Spleen (tissue), 13 donors: ENCODE measurements around the gene DCAKD. TPM values are rescaled to one million over a fixed set of nuclear protein-coding genes. Genes with fewer than 3 reads are reported as not detected.

Source experiments
- DNase-seq: peaks from one replicate; pipeline ENCODE4 v3.0.0-alpha.2; 2020
- H3K27ac ChIP-seq, 8 donors: fragments of 200-600 bp; sonication (generic) in 7 of 8; 1 replicate in 4 of 8; 2 replicates in 4 of 8; pipeline versions ENCODE4 v1.5.0 to v1.8.0; 2016 to 2021; ENCODE audit warnings: inconsistent platforms in 4 of 8, mild to moderate bottlenecking in 4 of 8, moderate library complexity in 1 of 8
- H3K27me3 ChIP-seq, 7 donors: fragments of 200-600 bp; sonication (generic) in 6 of 7; replicated peaks in 1 of 7; 1 replicate in 4 of 7; 2 replicates in 3 of 7; pipeline versions ENCODE4 v1.5.0 to v1.8.0; 2016 to 2021; ENCODE audit warnings: inconsistent platforms in 3 of 7, mild to moderate bottlenecking in 1 of 7
- H3K36me3 ChIP-seq, 6 donors: fragments of 200-600 bp; sonication (generic) in 5 of 6; 1 replicate in 4 of 6; 2 replicates in 2 of 6; pipeline versions ENCODE4 v1.5.0 to v1.8.0; 2016 to 2021; ENCODE audit warnings: inconsistent platforms in 2 of 6
- H3K4me1 ChIP-seq, 6 donors: fragments of 200-600 bp; sonication (generic) in 5 of 6; 1 replicate in 3 of 6; 2 replicates in 3 of 6; pipeline versions ENCODE4 v1.5.0 to v1.8.0; 2016 to 2021; ENCODE audit warnings: inconsistent platforms in 3 of 6
- H3K4me3 ChIP-seq, 8 donors: fragments of 200-600 bp; sonication (generic) in 7 of 8; 1 replicate in 4 of 8; 2 replicates in 4 of 8; pipeline versions ENCODE4 v1.5.0 to v1.8.0; 2016 to 2021; ENCODE audit warnings: inconsistent platforms in 4 of 8, mild to moderate bottlenecking in 4 of 8, moderate library complexity in 2 of 8
- H3K9me3 ChIP-seq, 8 donors: fragments of 200-600 bp; sonication (generic) in 7 of 8; 1 replicate in 4 of 8; 2 replicates in 4 of 8; pipeline versions ENCODE4 v1.5.0 to v1.8.0; 2016 to 2021; ENCODE audit warnings: inconsistent platforms in 4 of 8
- CTCF ChIP-seq, 11 experiments: fragments of 200-600 bp in 7 of 11; fragments of 450-650 bp in 4 of 11; sonication (generic) in 4 of 11; IDR thresholded peaks in 8 of 11; conservative IDR thresholded peaks in 3 of 11; 1 replicate in 7 of 11; 2 replicates in 4 of 11; pipeline versions ENCODE4 v1.4.0 to v1.8.0; 2016 to 2021; ENCODE audit warnings: antibody characterized with exemption in 11 of 11, inconsistent platforms in 4 of 11, mild to moderate bottlenecking in 1 of 11
- POLR2A ChIP-seq, 3 donors: fragments of 450-650 bp; IDR thresholded peaks; one replicate each; pipeline ENCODE4 v1.5.1; 2017; ENCODE audit warnings: antibody characterized with exemption in 3 of 3, mild to moderate bottlenecking in 1 of 3
- POLR2AphosphoS5 ChIP-seq, 3 donors: sonication (generic); formaldehyde crosslinking; IDR thresholded peaks; one replicate each; pipeline ENCODE4 v1.5.1; 2017; ENCODE audit warnings: antibody characterized with exemption in 3 of 3
- WGBS, 5 donors: extraction: QIAGEN DNeasy Blood & Tissue Kit in 3 of 5; methylation state at CpG; one replicate each; pipeline versions ENCODE4 v1.1.5 to v1.1.7; 2013 to 2018; 5-methylcytosine and 5-hydroxymethylcytosine counted together
- intact Hi-C: fragments of 100-400 bp; cut with DNase I; formaldehyde crosslinking; loops from one replicate; pipeline ENCODE4 v1.15.0; 2023; ENCODE audit warnings: low total_unique reads
- long read RNA-seq, 2 donors: transcript quantifications; one replicate each; lab custom pipeline, GENCODE V29; 2026
- polyA plus RNA-seq, 3 donors: library from polyadenylated mRNA; stranded (reverse); fragments of 200-250 nt; gene quantifications; one replicate each; pipeline ENCODE4 v1.2.1, GENCODE V29; 2013
- total RNA-seq, 7 donors: library from RNA; depleted of rRNA in 3 of 7; stranded (reverse); fragments of >200 nt in 3 of 7; fragmentation: NEBNext Ultra II Directional in 4 of 7; extraction: Animal tissue kit (Norgen Biotek cat#: 25700) in 4 of 7; gene quantifications; one replicate each; pipeline versions ENCODE4 v1.1.0 to v1.2.1, GENCODE V29; 2016 to 2021
- donor health status: healthy with polysubstance abuse.
- donor health status: DM: no; HTN: no; CAD: no; lungs with moderate emphysema.
- donor health status: DM: no; HTN: no; CAD: no.
- donor health status: Bipolar disorder and iron deficiency.
- donor health status: healthy.
- donor health status: DM: no; HTN: no; CAD: no.
- donor health status: DM: yes; HTN: yes; CAD: no.

The DCAKD gene
- 10 to 100 TPM; 16.0 to 23.7 (median 19.6) TPM for total RNA-seq
- polyA plus RNA-seq = 10 to 100 TPM in 2 of 3 donors, 1 to 10 TPM in 1; 7.2 to 10.9 (median 10.4) TPM
- long read RNA-seq, donor 1, partial matches to known transcripts = 11 of 21 reads
- long read RNA-seq, donor 1, other reads (novel, unspliced or antisense) = 0 of 21 reads
- long read RNA-seq, donor 2, transcript DCAKD-202 (5 exons, 2,030 nt) = major isoform, 5 of 11 reads
- long read RNA-seq, donor 2, partial matches to known transcripts = 0 of 11 reads
- long read RNA-seq, donor 2, other reads (novel, unspliced or antisense) = 0 of 11 reads

GRCh38 chr17:45051060-45051719, at the start of gene DCAKD:
Gene DCAKD (minus strand): TSS chr17:45051632. CDS start chr17:45034885, 16,747 bp downstream.
- 0 to 1% (median 0%) methylated on average over 16 to 56 of the region's 56 CpGs for WGBS, 5 donors
- Histone ChIP-seq H3K4me3 (peak within 1 kb of the TSS; percentile 53 to 83 (median 59)), H3K4me1 (peaks cover 16 to 43% (median 30%) of the 10 kb centered on the region in 6 donors), H3K27ac (peak within 1 kb of the TSS; percentile 80 to 94 (median 90)), H3K36me3 (peaks cover 0 to 4% (median 0%) of the 10 kb centered on the region in 6 donors), H3K9me3 (no peaks in the 10 kb centered on the region), H3K27me3 (no peaks in the 10 kb centered on the region)
- intact Hi-C loops = no loop called here
- DNase-seq = peak; percentile 99
- TF ChIP-seq CTCF (IDR thresholded peaks at IDR 0.05 in 8 of 11, conservative IDR thresholded peaks at IDR 0.05 in 3 of 11) (peak in 6 of 11 experiments; percentile 15 to 46 (median 24)), POLR2AphosphoS5 (IDR thresholded peaks at IDR 0.05) (peak; percentile 85 to 92 (median 89)), POLR2A (IDR thresholded peaks at IDR 0.05) (peak in 2 of 3 donors; percentile 15 to 49)

GRCh38 chr17:45098869-45099616, 47.6 kb upstream of the DCAKD start:
- 59 to 65% (median 64%) methylated on average over 9 of the region's 9 CpGs for WGBS, 5 donors
- DNase-seq = peak; percentile 93

GRCh38 chr17:45098081-45098868, 46.8 kb upstream of the DCAKD start:
- Histone ChIP-seq H3K9me3 (no peaks in the 10 kb centered on the region), H3K4me1 (peaks cover 0 to 22% (median 5%) of the 10 kb centered on the region in 6 donors), H3K36me3 (peaks cover 5 to 100% (median 96%) of the 10 kb centered on the region in 6 donors), H3K27me3 (no peaks in the 10 kb centered on the region), H3K27ac (no peak overlapping the region), H3K4me3 (no peak overlapping the region)
- intact Hi-C loops = no loop called here
- no peak for DNase-seq
- TF ChIP-seq CTCF (IDR thresholded peaks at IDR 0.05 in 8 of 11, conservative IDR thresholded peaks at IDR 0.05 in 3 of 11) (no peak), POLR2AphosphoS5 (IDR thresholded peaks at IDR 0.05) (peak in 1 of 3 donors; percentile 12)
- 90 to 95% (median 94%) methylated on average over 13 of the region's 13 CpGs for WGBS, 5 donors

More at GRCh38 chr17:45098869-45099616, 47.6 kb upstream of the DCAKD start:
- Histone ChIP-seq H3K4me3 (no peak overlapping the region), H3K36me3 (peaks cover 12 to 100% (median 96%) of the 10 kb centered on the region in 6 donors), H3K9me3 (no peaks in the 10 kb centered on the region), H3K27ac (no peak overlapping the region), H3K4me1 (peaks cover 0 to 15% (median 3%) of the 10 kb centered on the region in 6 donors), H3K27me3 (no peaks in the 10 kb centered on the region)
- TF ChIP-seq POLR2A (IDR thresholded peaks at IDR 0.05) (no peak), CTCF (IDR thresholded peaks at IDR 0.05 in 8 of 11, conservative IDR thresholded peaks at IDR 0.05 in 3 of 11) (peak; percentile 52 to 92 (median 81)), POLR2AphosphoS5 (IDR thresholded peaks at IDR 0.05) (peak; percentile 15 to 56 (median 34))
- intact Hi-C loops = no loop called here
